Caco-2 (cell line): ENCODE data around the gene CWC15. TPM values are rescaled to one million over a fixed set of nuclear protein-coding genes. Genes with fewer than 3 reads are reported as not detected.

ENCODE experiments used
- BruUV-seq: library from RNA; stranded (reverse); fragments of 400-500 nt; replicated peaks from 2 replicates; lab custom pipeline; 2021; lab: Mats Ljungman, UMichigan
- CTCF ChIA-PET: fragments of 300-600 bp; sonication (Branson Sonifier 250); formaldehyde crosslinking; loops from one replicate; lab custom pipeline; 2022; ENCODE audit warnings: antibody characterized with exemption; lab: Charles Lee
- POLR2A ChIA-PET: fragments of 300-600 bp; sonication (Branson Sonifier 250); formaldehyde crosslinking; loops from one replicate; lab custom pipeline; 2022; ENCODE audit warnings: antibody characterized with exemption; lab: Charles Lee
- DNase-seq, 2 experiments: peaks; one replicate each; pipeline versions ENCODE4 v3.0.0 to v3.0.0-alpha.2; 2020 to 2022
- H3K27me3 ChIP-seq: replicated peaks from 2 replicates; pipeline ENCODE4 v1.6.0; 2011; ENCODE audit warnings: low read length; ENCODE audit not compliant: control insufficient read depth, insufficient read depth
- H3K36me3 ChIP-seq: 2 replicates; pipeline ENCODE4 v1.5.1; 2011; ENCODE audit warnings: low read length; ENCODE audit not compliant: control insufficient read depth, insufficient read depth
- H3K4me1 ChIP-seq: fragments of 250-450 bp; sonication (Bioruptor Pico); 2 replicates; pipeline ENCODE4 v1.5.1; 2020; ENCODE audit warnings: mild to moderate bottlenecking
- H3K4me3 ChIP-seq: 2 replicates; pipeline ENCODE4 v1.5.1; 2011; ENCODE audit warnings: low read depth, mild to moderate bottlenecking, control low read depth, low read length
- H3K9me3 ChIP-seq: fragments of 250-450 bp; sonication (Bioruptor Pico); 2 replicates; pipeline ENCODE4 v1.5.1; 2020; ENCODE audit warnings: mild to moderate bottlenecking, moderate library complexity
- H3K27ac Mint-ChIP-seq: one replicate; pipeline ENCODE4 v1.8.0; 2022; ENCODE audit warnings: mixed read lengths; ENCODE audit not compliant: unreplicated experiment
- H3K27me3 Mint-ChIP-seq: one replicate; pipeline ENCODE4 v1.8.0; 2022; ENCODE audit warnings: mixed read lengths; ENCODE audit not compliant: insufficient read depth, unreplicated experiment
- H3K36me3 Mint-ChIP-seq: one replicate; pipeline ENCODE4 v1.8.0; 2022; ENCODE audit warnings: mild to moderate bottlenecking, mixed read lengths; ENCODE audit not compliant: insufficient read depth, unreplicated experiment
- H3K4me1 Mint-ChIP-seq: one replicate; pipeline ENCODE4 v1.8.0; 2022; ENCODE audit warnings: low read depth, mixed read lengths; ENCODE audit not compliant: unreplicated experiment
- H3K4me3 Mint-ChIP-seq: one replicate; pipeline ENCODE4 v1.8.0; 2022; ENCODE audit warnings: mild to moderate bottlenecking, moderate library complexity, mixed read lengths; ENCODE audit not compliant: unreplicated experiment
- H3K9me3 Mint-ChIP-seq: one replicate; pipeline ENCODE4 v1.8.0; 2022; ENCODE audit warnings: mixed read lengths; ENCODE audit not compliant: unreplicated experiment
- intact Hi-C: fragments of 100-400 bp; cut with micrococcal nuclease; formaldehyde crosslinking; loops from one replicate; pipeline ENCODE4 v1.10.0; 2022; ENCODE audit not compliant: unreplicated experiment
- total RNA-seq: library from RNA; stranded (reverse); gene quantifications from 2 replicates; pipeline ENCODE4 v1.2.3, GENCODE V29; 2022
- TF ChIP-seq, protein P1 (sequence below), 2 experiments: fragments of 200-600 bp in 1 of 2; IDR thresholded peaks; 1 replicate in 1 of 2; 2 replicates in 1 of 2; pipeline versions ENCODE4 v1.5.1 to v1.8.0; 2011 to 2022; ENCODE audit warnings: antibody characterized with exemption in 1 of 2, control low read depth in 1 of 2, inconsistent platforms in 1 of 2, low read depth in 1 of 2, low read length in 1 of 2, mild to moderate bottlenecking in 1 of 2, moderate library complexity in 1 of 2; ENCODE audit not compliant: insufficient read depth in 1 of 2, severe bottlenecking in 1 of 2, unreplicated experiment in 1 of 2

Gene CWC15
- total RNA-seq, 1 experiment from 2014 or later: 137 TPM

DNA sequence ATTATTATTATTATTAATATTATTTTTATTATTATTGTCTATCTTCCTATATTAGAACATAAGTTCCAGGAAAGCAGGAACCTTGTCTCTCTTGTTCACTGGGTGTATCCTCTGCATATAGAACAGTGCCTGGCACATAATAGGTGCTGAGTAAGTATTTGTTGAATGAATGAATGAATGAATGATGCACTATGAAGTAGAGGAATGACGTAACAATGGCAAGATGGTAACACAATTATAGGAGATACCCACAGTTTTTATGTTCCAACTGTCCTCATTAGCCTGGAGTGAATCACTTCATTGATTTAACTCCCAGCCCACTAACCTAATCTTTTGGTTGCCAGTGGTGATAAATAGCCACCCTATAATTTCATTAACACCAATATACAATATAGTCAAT is 2.2 kb upstream of the CWC15 start:
- H3K27me3 Mint-ChIP-seq: no peaks in the 10 kb centered on the region
- H3K36me3 Mint-ChIP-seq: peaks cover 20% of the 10 kb centered on the region
- BruUV-seq: no TSS peak
- TF ChIP-seq, protein P1, sequence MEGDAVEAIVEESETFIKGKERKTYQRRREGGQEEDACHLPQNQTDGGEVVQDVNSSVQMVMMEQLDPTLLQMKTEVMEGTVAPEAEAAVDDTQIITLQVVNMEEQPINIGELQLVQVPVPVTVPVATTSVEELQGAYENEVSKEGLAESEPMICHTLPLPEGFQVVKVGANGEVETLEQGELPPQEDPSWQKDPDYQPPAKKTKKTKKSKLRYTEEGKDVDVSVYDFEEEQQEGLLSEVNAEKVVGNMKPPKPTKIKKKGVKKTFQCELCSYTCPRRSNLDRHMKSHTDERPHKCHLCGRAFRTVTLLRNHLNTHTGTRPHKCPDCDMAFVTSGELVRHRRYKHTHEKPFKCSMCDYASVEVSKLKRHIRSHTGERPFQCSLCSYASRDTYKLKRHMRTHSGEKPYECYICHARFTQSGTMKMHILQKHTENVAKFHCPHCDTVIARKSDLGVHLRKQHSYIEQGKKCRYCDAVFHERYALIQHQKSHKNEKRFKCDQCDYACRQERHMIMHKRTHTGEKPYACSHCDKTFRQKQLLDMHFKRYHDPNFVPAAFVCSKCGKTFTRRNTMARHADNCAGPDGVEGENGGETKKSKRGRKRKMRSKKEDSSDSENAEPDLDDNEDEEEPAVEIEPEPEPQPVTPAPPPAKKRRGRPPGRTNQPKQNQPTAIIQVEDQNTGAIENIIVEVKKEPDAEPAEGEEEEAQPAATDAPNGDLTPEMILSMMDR (IDR thresholded peaks at IDR 0.05; ENCODE audit: insufficient read depth in 1 of 2, low read depth in 1 of 2, low read length in 1 of 2, severe bottlenecking in 1 of 2, unreplicated experiment in 1 of 2): no peak
- intact Hi-C loops: no loop called here
- no peaks in the 10 kb centered on the region for H3K9me3 ChIP-seq
- ChIA-PET POLR2A (no interaction called here), CTCF (no interaction called here)
- no peak overlapping the region for H3K27ac Mint-ChIP-seq
- DNase-seq: no peak
- H3K36me3 ChIP-seq: 0 out of 2 replicates have a peak, but pooled peaks cover 2% of the 10 kb centered on the region
- no peaks in the 10 kb centered on the region for H3K9me3 Mint-ChIP-seq
- no peak overlapping the region for H3K4me3 ChIP-seq
- H3K4me3 Mint-ChIP-seq: peak overlapping the region; percentile 89
- peaks cover 17% of the 10 kb centered on the region for H3K4me1 Mint-ChIP-seq
- H3K4me1 ChIP-seq: peaks cover 9% of the 10 kb centered on the region; the same call in 1 of the 2 replicates
- no peaks in the 10 kb centered on the region for H3K27me3 ChIP-seq

- Mint-ChIP-seq H3K4me3 (peak overlapping the region; percentile 89), H3K4me1 (peaks cover 19% of the 10 kb centered on the region), H3K27ac (peak overlapping the region; percentile 94), H3K36me3 (peaks cover 34% of the 10 kb centered on the region), H3K9me3 (no peaks in the 10 kb centered on the region), H3K27me3 (no peaks in the 10 kb centered on the region)
- Histone ChIP-seq H3K9me3 (no peaks in the 10 kb centered on the region), H3K36me3 (0 out of 2 replicates have a peak, but pooled peaks cover 4% of the 10 kb centered on the region), H3K4me1 (peaks cover 9% of the 10 kb centered on the region; the same call in 1 of the 2 replicates), H3K27me3 (no peaks in the 10 kb centered on the region), H3K4me3 (peak overlapping the region; percentile 56)
- DNase-seq: no peak
- TF ChIP-seq, protein P1 (IDR thresholded peaks at IDR 0.05; ENCODE audit: insufficient read depth in 1 of 2, low read depth in 1 of 2, low read length in 1 of 2, severe bottlenecking in 1 of 2, unreplicated experiment in 1 of 2): no peak
- ChIA-PET CTCF (interaction anchor here (1.3 to 1.6 kb wide), 3 partner anchors 93 to 1078 kb away, joined by 4 to 8 read pairs (median 6); no protein-coding TSS in a partner anchor), POLR2A (interaction anchor here (1.6 kb wide), 2 partner anchors 93 to 816 kb away, joined by 8 to 23 read pairs; partner anchors contain the start of genes CEP57, FAM76B and SRSF8)
- intact Hi-C loops: loop anchor here (5.0 kb wide), 2 partner anchors 178 to 207 kb away; partner anchors contain the start of gene AMOTL1
- no TSS peak for BruUV-seq
These were observed 822 bp upstream of the CWC15 start for GRCh38 chr11:94974178-94974577.

DNA sequence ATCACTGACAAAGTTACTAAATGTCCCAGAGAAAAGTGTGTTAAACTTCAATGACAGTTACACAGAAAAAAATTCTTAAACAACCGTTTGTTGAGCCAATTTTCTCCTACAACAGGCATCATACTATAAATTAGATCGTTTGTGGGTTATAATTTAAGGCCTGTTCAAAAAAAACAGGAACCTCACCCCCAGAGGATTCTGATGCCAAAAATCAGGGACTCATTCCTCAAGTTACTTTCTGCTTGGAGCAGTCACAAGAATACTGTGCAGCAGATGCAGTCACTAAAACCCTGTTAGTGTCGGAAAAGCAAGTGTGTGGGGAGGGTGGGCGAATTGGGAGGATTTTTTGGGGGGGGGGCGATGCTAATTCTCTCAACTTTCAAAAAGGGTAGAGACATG is 657 bp downstream of the CWC15 start:
- Histone ChIP-seq H3K36me3 (peaks cover 7% of the 10 kb centered on the region; the same call in 1 of the 2 replicates), H3K27me3 (no peaks in the 10 kb centered on the region), H3K9me3 (no peaks in the 10 kb centered on the region), H3K4me3 (peak overlapping the region; percentile 56), H3K4me1 (peaks cover 9% of the 10 kb centered on the region; the same call in 1 of the 2 replicates)
- H3K27me3 Mint-ChIP-seq: no peaks in the 10 kb centered on the region
- H3K4me3 Mint-ChIP-seq: peak overlapping the region; percentile 89
- no peak for DNase-seq
- peak overlapping the region; percentile 94 for H3K27ac Mint-ChIP-seq
- no TSS peak for BruUV-seq
- peaks cover 25% of the 10 kb centered on the region for H3K4me1 Mint-ChIP-seq
- peaks cover 47% of the 10 kb centered on the region for H3K36me3 Mint-ChIP-seq
- TF ChIP-seq, protein P1 (IDR thresholded peaks at IDR 0.05; ENCODE audit: insufficient read depth in 1 of 2, low read depth in 1 of 2, low read length in 1 of 2, severe bottlenecking in 1 of 2, unreplicated experiment in 1 of 2): no peak
- ChIA-PET POLR2A (interaction anchor here (0.6 to 1.6 kb wide), 6 partner anchors 11 to 817 kb away, joined by 3 to 23 read pairs (median 4); partner anchors contain the start of genes CEP57, FAM76B and SRSF8), CTCF (interaction anchor here (0.8 to 1.6 kb wide), 7 partner anchors 95 to 1077 kb away, joined by 3 to 8 read pairs (median 4); partner anchors contain the start of gene AMOTL1)
- H3K9me3 Mint-ChIP-seq: no peaks in the 10 kb centered on the region
- intact Hi-C loops: loop anchor here (1.0 to 5.0 kb wide), 5 partner anchors 96 to 818 kb away; partner anchors contain the start of genes AMOTL1 and CEP57
